HCT116 (cell line): ENCODE data around the gene RAB24. TPM values are rescaled to one million over a fixed set of nuclear protein-coding genes. Genes with fewer than 3 reads are reported as not detected.
A peak's percentile ranks its signal among the peaks of the same experiment; 100 is the strongest.

Experiments
- ATAC-seq: fragments of 200-7000 bp; cut with Tn5 transposase; 2 replicates; pipeline ENCODE4 v1.9.1; 2020; ENCODE audit warnings: mild to moderate bottlenecking, moderate library complexity
- BruUV-seq: library from RNA; stranded (reverse); fragments of 400-500 nt; replicated peaks from 2 replicates; lab custom pipeline; 2021; lab: Mats Ljungman, UMichigan
- CTCF ChIA-PET: fragments of 300-600 bp; sonication (Branson Sonifier 250); formaldehyde crosslinking; loops from one replicate; lab custom pipeline; 2021; ENCODE audit warnings: antibody characterized with exemption; lab: Charles Lee
- POLR2A ChIA-PET: fragments of 300-600, 350-600 bp; sonication (Branson Sonifier 250); formaldehyde crosslinking; loops from one replicate; lab custom pipeline; 2021; ENCODE audit warnings: antibody characterized with exemption; lab: Charles Lee
- RAD21 ChIA-PET, 2 experiments: fragments of 300-600 bp; sonication (Branson Sonifier 250); formaldehyde crosslinking; loops; one replicate each; lab custom pipeline; 2023; ENCODE audit warnings: low total read pairs in 2 of 2; ENCODE audit not compliant: uncharacterized antibody in 2 of 2, unreplicated experiment in 2 of 2, low non-redundant PET in 1 of 2; lab: Charles Lee
- DNase-seq: peaks from one replicate; pipeline ENCODE4 v3.0.0-alpha.2; 2010; ENCODE audit warnings: low read depth, low spot score
- H2AFZ ChIP-seq: fragments of 200-600 bp; shearing (Covaris generic), sonication (generic); 2 replicates; pipeline ENCODE4 v1.6.1; 2017; ENCODE audit warnings: low read depth, mixed run types, mixed read lengths, antibody characterized with exemption, low read length; ENCODE audit not compliant: poor library complexity, severe bottlenecking
- H3K27ac ChIP-seq: 2 replicates; pipeline ENCODE4 v1.5.1; 2012; ENCODE audit warnings: low read depth, low read length
- H3K27me3 ChIP-seq: fragments of 200-600 bp; sonication (generic); 2 replicates; pipeline ENCODE4 v1.6.1; 2016; ENCODE audit warnings: mixed run types, low read length, mixed read lengths; ENCODE audit not compliant: insufficient read depth
- H3K36me3 ChIP-seq, 2 experiments: fragments of 200-500 bp in 1 of 2; fragments of 200-600 bp in 1 of 2; sonication (Bioruptor generic) in 1 of 2; sonication (generic) in 1 of 2; 2 replicates each; pipeline versions ENCODE4 v1.5.1 to v1.6.1; 2014 to 2016; ENCODE audit warnings: low read length in 2 of 2, inconsistent platforms in 1 of 2, mixed read lengths in 1 of 2, mixed run types in 1 of 2; ENCODE audit not compliant: insufficient read depth in 2 of 2, control insufficient read depth in 1 of 2
- H3K4me1 ChIP-seq, 2 experiments: fragments of 200-600 bp in 1 of 2; sonication (generic) in 1 of 2; 2 replicates each; pipeline versions ENCODE4 v1.5.1 to v1.6.1; 2012 to 2017; ENCODE audit warnings: low read length in 2 of 2, inconsistent platforms in 1 of 2, mild to moderate bottlenecking in 1 of 2, mixed read lengths in 1 of 2, mixed run types in 1 of 2, moderate library complexity in 1 of 2; ENCODE audit not compliant: insufficient read depth in 2 of 2, control insufficient read depth in 1 of 2
- H3K4me2 ChIP-seq: fragments of 200-600 bp; sonication (generic); 2 replicates; pipeline ENCODE4 v1.6.1; 2017; ENCODE audit warnings: mixed run types, low read length, mixed read lengths
- H3K4me3 ChIP-seq, 2 experiments: fragments of 200-600 bp in 1 of 2; sonication (generic) in 1 of 2; replicated peaks in 1 of 2; 2 replicates each; pipeline ENCODE4 v1.5.1; 2011 to 2016; ENCODE audit warnings: low read length in 2 of 2, control low read depth in 1 of 2, low read depth in 1 of 2, mild to moderate bottlenecking in 1 of 2, mixed read lengths in 1 of 2, mixed run types in 1 of 2
- H3K79me2 ChIP-seq: fragments of 200-600 bp; sonication (generic); 2 replicates; pipeline ENCODE4 v1.6.1; 2017; ENCODE audit warnings: mild to moderate bottlenecking, mixed run types, low read length, moderate library complexity, mixed read lengths; ENCODE audit not compliant: insufficient read depth
- H3K9ac ChIP-seq: fragments of 200-600 bp; sonication (generic); 2 replicates; pipeline ENCODE4 v1.6.1; 2016; ENCODE audit warnings: low read length, mixed read lengths
- H3K9me2 ChIP-seq: fragments of 200-600 bp; sonication (generic), shearing (Covaris generic); 2 replicates; pipeline ENCODE4 v1.6.1; 2017; ENCODE audit warnings: mixed run types, mild to moderate bottlenecking, moderate library complexity; ENCODE audit not compliant: insufficient read depth
- H3K9me3 ChIP-seq, 2 experiments: fragments of 200-500 bp in 1 of 2; fragments of 200-600 bp in 1 of 2; sonication (Bioruptor generic) in 1 of 2; sonication (generic) in 1 of 2; 2 replicates each; pipeline ENCODE4 v1.6.1; 2014 to 2017; ENCODE audit warnings: low read length in 2 of 2, mixed read lengths in 2 of 2, inconsistent platforms in 1 of 2, low read depth in 1 of 2, mild to moderate bottlenecking in 1 of 2, mixed run types in 1 of 2, moderate library complexity in 1 of 2; ENCODE audit not compliant: control insufficient read depth in 1 of 2, insufficient read depth in 1 of 2
- H4K20me1 ChIP-seq: fragments of 200-600 bp; sonication (generic), shearing (Covaris generic); 2 replicates; pipeline ENCODE4 v1.6.1; 2017; ENCODE audit warnings: mixed run types, mild to moderate bottlenecking, moderate library complexity; ENCODE audit not compliant: insufficient read depth
- ELF1 ChIP-seq: IDR thresholded peaks from 2 replicates; pipeline ENCODE4 v1.6.1; 2012; ENCODE audit warnings: low read depth, borderline replicate concordance
- SIN3A ChIP-seq: IDR thresholded peaks from 2 replicates; pipeline ENCODE4 v1.6.1; 2012; ENCODE audit warnings: low read depth
- TCF7L2 ChIP-seq: IDR thresholded peaks from 2 replicates; pipeline ENCODE4 v1.7.0; 2011; ENCODE audit warnings: borderline replicate concordance, inconsistent platforms; ENCODE audit not compliant: insufficient read depth, insufficient read length; ENCODE audit errors: extremely low read depth
- intact Hi-C: fragments of 100-400 bp; cut with micrococcal nuclease; formaldehyde crosslinking; loops from 2 replicates; pipeline ENCODE4 v1.10.0; 2022
- total RNA-seq: library from RNA; stranded (reverse); gene quantifications from one replicate; pipeline ENCODE4 v1.2.1, GENCODE V29; 2021; ENCODE audit not compliant: unreplicated experiment
- TF ChIP-seq, protein P1 (sequence below), 3 experiments: fragments of 200-600 bp in 1 of 3; sonication (generic) in 1 of 3; IDR thresholded peaks in 2 of 3; conservative IDR thresholded peaks in 1 of 3; 2 replicates each; pipeline ENCODE4 v1.5.1; 2012 to 2017; ENCODE audit warnings: low read depth in 2 of 3, low read length in 2 of 3, antibody characterized with exemption in 1 of 3, borderline replicate concordance in 1 of 3, control low read depth in 1 of 3, mild to moderate bottlenecking in 1 of 3, mixed read lengths in 1 of 3, mixed run types in 1 of 3, moderate library complexity in 1 of 3; ENCODE audit not compliant: insufficient read depth in 1 of 3
- TF ChIP-seq, protein P2 (sequence below): IDR thresholded peaks from 2 replicates; pipeline ENCODE4 v1.6.1; 2012; ENCODE audit warnings: low read depth
- TF ChIP-seq, protein P3 (sequence below): IDR thresholded peaks from 2 replicates; pipeline ENCODE4 v1.6.1; 2012
- TF ChIP-seq, protein P4 (sequence below): IDR thresholded peaks from 2 replicates; pipeline ENCODE4 v1.6.1; 2011; ENCODE audit warnings: mild to moderate bottlenecking, low read length, moderate library complexity; ENCODE audit not compliant: insufficient replicate concordance; ENCODE audit errors: extremely low read depth

Gene RAB24
- total RNA-seq, 1 experiment from 2014 or later: 13.5 TPM

DNA sequence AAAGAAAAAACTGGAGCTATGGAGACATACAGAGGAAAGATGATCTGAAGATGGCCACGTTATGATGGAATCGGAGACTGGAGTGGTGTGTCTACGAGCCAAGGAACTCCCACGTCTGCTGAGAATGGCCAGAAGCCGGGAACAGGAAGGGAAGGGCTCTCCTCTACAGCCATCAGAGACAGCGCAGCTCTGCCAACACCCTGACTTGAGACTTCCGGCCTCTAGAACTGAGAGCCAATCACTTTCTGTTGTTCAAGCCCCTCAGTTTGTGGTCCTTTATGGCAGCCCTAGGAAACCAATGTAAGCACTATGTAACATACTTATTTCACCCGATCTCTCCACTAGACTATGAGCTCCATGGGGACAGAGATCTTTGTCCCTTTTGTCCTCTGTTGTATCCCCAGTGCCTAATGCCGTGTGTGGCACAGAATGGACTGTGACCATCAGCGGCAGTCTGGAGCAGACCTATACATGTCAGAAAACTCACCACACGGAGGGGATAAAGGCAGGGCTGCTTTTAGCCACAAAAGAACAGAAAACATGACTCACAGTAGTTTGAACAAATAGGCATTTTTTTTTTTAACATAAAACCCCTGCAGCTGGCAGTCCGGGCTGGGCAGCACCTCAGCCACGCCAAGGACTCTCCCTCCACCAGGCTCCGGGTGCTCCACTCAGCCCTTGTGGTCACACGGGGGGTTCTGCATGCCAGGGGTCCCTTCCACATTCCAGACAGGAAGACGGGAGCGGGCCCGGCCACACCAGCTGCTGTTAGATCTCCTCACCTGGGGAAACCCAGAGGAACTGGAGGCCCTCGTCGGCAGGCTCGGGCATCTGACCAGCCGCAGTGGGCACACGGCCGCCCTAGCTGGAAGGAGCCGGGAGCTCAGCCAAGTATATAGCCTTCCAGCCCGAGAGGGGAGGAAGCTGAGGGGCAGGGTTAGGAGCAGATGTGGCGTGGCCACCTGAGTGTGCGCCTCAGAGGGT, 24.3 kb upstream of the RAB24 start:
- Histone ChIP-seq H3K4me1 (peaks cover 7 to 11% of the 10 kb centered on the region in 2 experiments; a peak in 3 of 4 replicates), H2AFZ (no peak overlapping the region), H3K9me3 (no peaks in the 10 kb centered on the region), H3K9ac (no peak overlapping the region), H3K9me2 (no peaks in the 10 kb centered on the region), H3K27me3 (no peaks in the 10 kb centered on the region), H3K4me3 (no peak overlapping the region), H3K36me3 (no peaks in the 10 kb centered on the region; a peak in 1 of 4 replicates), H3K27ac (no peak overlapping the region), H3K4me2 (no peak overlapping the region), H4K20me1 (no peaks in the 10 kb centered on the region), H3K79me2 (no peaks in the 10 kb centered on the region)
- CTCF ChIA-PET: interaction anchor here (0.7 kb wide), 1 partner anchor 18 kb away, joined by 3 read pairs; no protein-coding TSS in a partner anchor
- RAD21 ChIA-PET: no interaction called here
- intact Hi-C loops: no loop called here
- TF ChIP-seq, protein P1, sequence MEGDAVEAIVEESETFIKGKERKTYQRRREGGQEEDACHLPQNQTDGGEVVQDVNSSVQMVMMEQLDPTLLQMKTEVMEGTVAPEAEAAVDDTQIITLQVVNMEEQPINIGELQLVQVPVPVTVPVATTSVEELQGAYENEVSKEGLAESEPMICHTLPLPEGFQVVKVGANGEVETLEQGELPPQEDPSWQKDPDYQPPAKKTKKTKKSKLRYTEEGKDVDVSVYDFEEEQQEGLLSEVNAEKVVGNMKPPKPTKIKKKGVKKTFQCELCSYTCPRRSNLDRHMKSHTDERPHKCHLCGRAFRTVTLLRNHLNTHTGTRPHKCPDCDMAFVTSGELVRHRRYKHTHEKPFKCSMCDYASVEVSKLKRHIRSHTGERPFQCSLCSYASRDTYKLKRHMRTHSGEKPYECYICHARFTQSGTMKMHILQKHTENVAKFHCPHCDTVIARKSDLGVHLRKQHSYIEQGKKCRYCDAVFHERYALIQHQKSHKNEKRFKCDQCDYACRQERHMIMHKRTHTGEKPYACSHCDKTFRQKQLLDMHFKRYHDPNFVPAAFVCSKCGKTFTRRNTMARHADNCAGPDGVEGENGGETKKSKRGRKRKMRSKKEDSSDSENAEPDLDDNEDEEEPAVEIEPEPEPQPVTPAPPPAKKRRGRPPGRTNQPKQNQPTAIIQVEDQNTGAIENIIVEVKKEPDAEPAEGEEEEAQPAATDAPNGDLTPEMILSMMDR (IDR thresholded peaks at IDR 0.05 in 2 of 3, conservative IDR thresholded peaks at IDR 0.05 in 1 of 3; ENCODE audit: borderline replicate concordance in 1 of 3, insufficient read depth in 1 of 3, low read depth in 2 of 3, low read length in 2 of 3): no peak
- no TSS peak for BruUV-seq
- POLR2A ChIA-PET: interaction anchor here (0.6 to 1.2 kb wide), 3 partner anchors 18 to 245 kb away, joined by 3 read pairs; partner anchors contain the start of gene PDLIM7
- ATAC-seq: no peak
- no peak for DNase-seq

DNA sequence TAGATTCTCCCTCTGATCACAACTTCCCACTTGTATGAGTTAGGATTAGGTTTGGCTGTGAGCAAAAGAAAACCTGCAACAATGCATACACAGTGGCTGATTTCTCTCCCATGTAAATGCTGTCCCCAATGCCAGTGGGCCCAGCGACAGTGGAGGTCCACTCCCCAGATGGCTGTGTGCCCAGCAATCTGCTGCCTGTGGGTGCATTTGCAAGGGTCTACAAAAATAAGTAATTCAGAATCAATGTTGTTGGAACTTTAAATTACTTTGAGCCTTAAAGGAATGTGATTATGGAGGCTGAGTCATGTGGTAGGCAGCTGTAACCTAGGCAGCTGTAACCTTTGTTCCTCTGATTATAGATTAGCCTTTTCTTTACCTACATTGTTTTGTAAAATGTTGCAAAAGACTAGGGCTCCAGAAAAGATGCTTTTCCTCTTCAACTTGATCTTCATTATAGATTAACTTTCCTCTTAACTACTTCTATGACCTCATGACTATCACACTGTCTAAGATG, 22.4 kb upstream of the RAB24 start:
- ChIA-PET RAD21 (no interaction called here), POLR2A (no interaction called here), CTCF (no interaction called here)
- ATAC-seq: peak; percentile 61; the same call in 1 of the 2 replicates
- BruUV-seq: no TSS peak
- Histone ChIP-seq H3K27me3 (no peaks in the 10 kb centered on the region), H3K36me3 (no peaks in the 10 kb centered on the region; a peak in 1 of 4 replicates), H3K9ac (no peak overlapping the region), H3K27ac (no peak overlapping the region), H3K4me3 (no peak overlapping the region), H3K4me1 (peaks cover 7 to 11% of the 10 kb centered on the region in 2 experiments; a peak in 3 of 4 replicates), H3K9me2 (no peaks in the 10 kb centered on the region), H2AFZ (no peak overlapping the region), H3K4me2 (peak overlapping the region; percentile 42), H3K9me3 (no peaks in the 10 kb centered on the region), H3K79me2 (no peaks in the 10 kb centered on the region), H4K20me1 (no peaks in the 10 kb centered on the region)
- intact Hi-C loops: no loop called here
- no peak for DNase-seq
- TF ChIP-seq TCF7L2: no peak
- TF ChIP-seq SIN3A: no peak
- TF ChIP-seq, protein P2, sequence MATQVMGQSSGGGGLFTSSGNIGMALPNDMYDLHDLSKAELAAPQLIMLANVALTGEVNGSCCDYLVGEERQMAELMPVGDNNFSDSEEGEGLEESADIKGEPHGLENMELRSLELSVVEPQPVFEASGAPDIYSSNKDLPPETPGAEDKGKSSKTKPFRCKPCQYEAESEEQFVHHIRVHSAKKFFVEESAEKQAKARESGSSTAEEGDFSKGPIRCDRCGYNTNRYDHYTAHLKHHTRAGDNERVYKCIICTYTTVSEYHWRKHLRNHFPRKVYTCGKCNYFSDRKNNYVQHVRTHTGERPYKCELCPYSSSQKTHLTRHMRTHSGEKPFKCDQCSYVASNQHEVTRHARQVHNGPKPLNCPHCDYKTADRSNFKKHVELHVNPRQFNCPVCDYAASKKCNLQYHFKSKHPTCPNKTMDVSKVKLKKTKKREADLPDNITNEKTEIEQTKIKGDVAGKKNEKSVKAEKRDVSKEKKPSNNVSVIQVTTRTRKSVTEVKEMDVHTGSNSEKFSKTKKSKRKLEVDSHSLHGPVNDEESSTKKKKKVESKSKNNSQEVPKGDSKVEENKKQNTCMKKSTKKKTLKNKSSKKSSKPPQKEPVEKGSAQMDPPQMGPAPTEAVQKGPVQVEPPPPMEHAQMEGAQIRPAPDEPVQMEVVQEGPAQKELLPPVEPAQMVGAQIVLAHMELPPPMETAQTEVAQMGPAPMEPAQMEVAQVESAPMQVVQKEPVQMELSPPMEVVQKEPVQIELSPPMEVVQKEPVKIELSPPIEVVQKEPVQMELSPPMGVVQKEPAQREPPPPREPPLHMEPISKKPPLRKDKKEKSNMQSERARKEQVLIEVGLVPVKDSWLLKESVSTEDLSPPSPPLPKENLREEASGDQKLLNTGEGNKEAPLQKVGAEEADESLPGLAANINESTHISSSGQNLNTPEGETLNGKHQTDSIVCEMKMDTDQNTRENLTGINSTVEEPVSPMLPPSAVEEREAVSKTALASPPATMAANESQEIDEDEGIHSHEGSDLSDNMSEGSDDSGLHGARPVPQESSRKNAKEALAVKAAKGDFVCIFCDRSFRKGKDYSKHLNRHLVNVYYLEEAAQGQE: no peak
- TF ChIP-seq, protein P3, sequence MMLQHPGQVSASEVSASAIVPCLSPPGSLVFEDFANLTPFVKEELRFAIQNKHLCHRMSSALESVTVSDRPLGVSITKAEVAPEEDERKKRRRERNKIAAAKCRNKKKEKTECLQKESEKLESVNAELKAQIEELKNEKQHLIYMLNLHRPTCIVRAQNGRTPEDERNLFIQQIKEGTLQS: no peak
- TF ChIP-seq, protein P4, sequence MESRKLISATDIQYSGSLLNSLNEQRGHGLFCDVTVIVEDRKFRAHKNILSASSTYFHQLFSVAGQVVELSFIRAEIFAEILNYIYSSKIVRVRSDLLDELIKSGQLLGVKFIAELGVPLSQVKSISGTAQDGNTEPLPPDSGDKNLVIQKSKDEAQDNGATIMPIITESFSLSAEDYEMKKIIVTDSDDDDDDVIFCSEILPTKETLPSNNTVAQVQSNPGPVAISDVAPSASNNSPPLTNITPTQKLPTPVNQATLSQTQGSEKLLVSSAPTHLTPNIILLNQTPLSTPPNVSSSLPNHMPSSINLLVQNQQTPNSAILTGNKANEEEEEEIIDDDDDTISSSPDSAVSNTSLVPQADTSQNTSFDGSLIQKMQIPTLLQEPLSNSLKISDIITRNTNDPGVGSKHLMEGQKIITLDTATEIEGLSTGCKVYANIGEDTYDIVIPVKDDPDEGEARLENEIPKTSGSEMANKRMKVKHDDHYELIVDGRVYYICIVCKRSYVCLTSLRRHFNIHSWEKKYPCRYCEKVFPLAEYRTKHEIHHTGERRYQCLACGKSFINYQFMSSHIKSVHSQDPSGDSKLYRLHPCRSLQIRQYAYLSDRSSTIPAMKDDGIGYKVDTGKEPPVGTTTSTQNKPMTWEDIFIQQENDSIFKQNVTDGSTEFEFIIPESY: no peak
- no peak for TF ChIP-seq ELF1
